ENCODE results near the gene PLEKHG4.

PLEKHG4 gene

GRCh38 chr16:67294171-67294757, 14.9 kb downstream of the PLEKHG4 start:
- no peak for DNase-seq

DNA sequence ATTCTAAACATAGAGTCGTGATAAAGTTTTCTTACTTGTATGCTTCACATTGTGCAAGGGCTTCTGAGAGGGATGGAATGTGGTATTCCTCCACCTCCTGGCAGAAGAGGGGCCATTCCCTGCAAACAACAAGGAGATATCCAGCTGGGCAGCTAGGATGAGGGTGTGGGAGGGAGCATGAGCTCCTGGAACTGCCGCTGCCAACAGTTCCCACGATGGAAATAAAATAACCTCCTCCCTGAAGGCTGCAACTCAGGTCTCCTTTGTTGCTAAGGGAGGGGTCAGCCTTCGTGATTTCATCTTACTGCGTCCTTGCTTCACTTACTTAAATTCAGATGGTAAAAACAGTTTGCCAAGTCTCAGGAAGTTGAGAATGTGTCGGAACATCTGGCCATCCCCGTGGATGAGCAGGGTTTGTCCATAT, 15.6 kb downstream of the PLEKHG4 start:
- DNase-seq = no peak

GRCh38 chr16:67296420-67296819, 17.1 kb downstream of the PLEKHG4 start:
- no peak for DNase-seq

GRCh38 chr16:67298277-67298676, 18.9 kb downstream of the PLEKHG4 start:
- DNase-seq = no peak

- DNase-seq = no peak
Observed at GRCh38 chr16:67299269-67299668, 19.9 kb downstream of the PLEKHG4 start.

- DNase-seq = no peak
Observed at GRCh38 chr16:67301080-67301782, 21.9 kb downstream of the PLEKHG4 start.

DNA sequence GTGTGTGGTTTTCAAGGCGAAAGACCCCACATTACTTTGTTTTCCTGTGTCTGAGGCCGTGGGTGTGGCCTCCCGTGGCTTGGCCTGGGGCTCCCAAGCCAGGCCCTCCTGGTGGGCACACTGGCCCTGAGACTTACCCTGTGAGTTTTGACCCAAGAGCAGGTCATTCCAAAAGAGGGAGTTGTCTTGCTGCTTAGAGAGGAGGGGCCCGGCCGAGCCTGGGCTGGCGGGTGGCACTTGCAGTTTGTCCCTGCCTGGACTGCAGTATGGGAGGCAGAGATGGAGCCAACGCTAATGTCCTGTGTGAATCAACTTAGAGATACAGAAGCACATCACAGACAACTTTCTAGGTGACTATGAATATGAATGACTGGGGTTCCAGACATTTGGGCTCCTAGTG, 22.7 kb downstream of the PLEKHG4 start:
- DNase-seq = no peak

DNA sequence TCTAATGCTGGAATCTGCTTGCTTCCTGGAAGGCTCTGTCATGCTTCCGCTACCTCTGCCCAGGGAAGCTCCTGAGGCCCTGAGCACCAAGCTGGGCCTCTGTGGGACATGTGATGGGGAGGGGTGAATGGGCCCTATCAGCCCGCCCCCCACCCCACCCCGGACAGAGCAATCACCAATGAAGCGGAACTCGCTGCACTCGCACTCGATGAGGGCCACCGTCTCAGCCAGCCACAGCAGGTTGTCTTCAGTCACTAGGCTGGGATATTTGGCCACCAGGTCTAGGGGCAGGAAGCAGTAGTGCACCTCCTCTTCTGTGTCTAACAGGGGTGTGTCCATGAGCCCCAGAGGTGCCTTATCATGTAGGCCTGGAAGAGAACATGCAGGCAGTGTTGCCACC, 23.6 kb downstream of the PLEKHG4 start:
- no peak for DNase-seq

- DNase-seq = no peak
Observed at GRCh38 chr16:67304020-67304419, 24.7 kb downstream of the PLEKHG4 start.

GRCh38 chr16:67305216-67306071, 26.1 kb downstream of the PLEKHG4 start:
- no peak for DNase-seq

- no peak for DNase-seq
Observed at GRCh38 chr16:67310561-67310960, 31.2 kb downstream of the PLEKHG4 start.

DNA sequence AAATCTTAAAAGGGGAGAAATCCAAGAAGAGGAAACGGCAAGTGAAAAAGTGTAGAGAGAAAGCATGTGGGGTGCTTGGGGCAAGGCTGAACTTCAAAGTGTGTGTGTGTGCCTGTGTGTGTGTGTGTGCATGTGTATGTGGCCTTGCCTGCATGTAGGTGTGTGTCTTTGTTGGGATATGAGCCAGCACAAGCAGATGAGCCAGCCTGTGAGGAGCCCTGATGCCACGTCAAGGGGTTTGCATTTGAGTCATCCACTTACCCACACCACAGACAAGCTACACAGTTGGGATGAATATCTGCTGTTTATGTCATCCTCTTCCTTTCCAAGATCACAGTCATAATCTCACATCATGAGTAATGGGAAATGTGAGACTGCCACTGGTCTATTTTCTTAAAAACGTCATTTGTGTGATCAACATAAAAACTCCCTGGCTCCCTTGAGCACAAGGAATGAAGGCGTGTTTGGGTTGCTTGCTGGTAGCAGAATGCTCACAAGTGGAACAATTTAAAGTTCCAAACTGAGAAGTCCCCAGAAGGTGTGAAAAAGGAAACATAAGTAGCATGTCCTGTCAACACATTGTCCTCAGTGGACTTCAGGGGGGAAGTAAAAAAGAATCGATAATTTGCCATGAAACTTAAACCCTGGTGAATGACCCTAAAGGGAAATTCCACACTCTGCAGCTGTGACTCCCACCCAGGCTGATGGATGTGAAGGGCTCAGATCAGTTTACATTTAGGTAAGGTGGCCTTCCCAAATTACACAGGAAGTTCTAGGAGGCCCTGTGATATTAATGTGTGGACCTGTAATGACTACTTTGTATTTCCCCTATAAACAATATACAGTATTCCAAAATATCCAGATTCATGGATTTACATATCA, 32.5 kb downstream of the PLEKHG4 start:
- DNase-seq = no peak

- no peak for DNase-seq
Observed at GRCh38 chr16:67312719-67313118, 33.4 kb downstream of the PLEKHG4 start.

DNA sequence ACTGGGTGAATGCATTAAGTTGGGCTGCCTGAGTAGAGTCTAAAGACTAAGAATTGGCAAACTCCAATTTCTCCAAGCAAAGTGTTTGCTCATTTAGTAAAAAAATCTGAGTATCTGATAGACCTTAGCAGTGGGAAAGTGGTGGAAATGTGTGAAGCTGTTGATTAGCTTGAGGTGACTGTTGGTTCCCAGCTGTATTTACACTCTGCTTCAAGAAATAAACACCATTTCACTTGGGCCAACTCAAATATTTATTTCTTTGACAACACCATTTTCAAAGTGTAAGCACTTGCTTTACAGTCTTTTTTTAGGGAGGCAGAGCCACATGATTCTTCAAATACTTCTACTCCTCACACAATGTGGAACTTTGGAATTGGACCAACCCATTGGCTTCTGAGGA, 38.5 kb downstream of the PLEKHG4 start:
- no peak for DNase-seq

- no peak for DNase-seq
Observed at GRCh38 chr16:67326115-67326471, 46.8 kb downstream of the PLEKHG4 start.

DNA sequence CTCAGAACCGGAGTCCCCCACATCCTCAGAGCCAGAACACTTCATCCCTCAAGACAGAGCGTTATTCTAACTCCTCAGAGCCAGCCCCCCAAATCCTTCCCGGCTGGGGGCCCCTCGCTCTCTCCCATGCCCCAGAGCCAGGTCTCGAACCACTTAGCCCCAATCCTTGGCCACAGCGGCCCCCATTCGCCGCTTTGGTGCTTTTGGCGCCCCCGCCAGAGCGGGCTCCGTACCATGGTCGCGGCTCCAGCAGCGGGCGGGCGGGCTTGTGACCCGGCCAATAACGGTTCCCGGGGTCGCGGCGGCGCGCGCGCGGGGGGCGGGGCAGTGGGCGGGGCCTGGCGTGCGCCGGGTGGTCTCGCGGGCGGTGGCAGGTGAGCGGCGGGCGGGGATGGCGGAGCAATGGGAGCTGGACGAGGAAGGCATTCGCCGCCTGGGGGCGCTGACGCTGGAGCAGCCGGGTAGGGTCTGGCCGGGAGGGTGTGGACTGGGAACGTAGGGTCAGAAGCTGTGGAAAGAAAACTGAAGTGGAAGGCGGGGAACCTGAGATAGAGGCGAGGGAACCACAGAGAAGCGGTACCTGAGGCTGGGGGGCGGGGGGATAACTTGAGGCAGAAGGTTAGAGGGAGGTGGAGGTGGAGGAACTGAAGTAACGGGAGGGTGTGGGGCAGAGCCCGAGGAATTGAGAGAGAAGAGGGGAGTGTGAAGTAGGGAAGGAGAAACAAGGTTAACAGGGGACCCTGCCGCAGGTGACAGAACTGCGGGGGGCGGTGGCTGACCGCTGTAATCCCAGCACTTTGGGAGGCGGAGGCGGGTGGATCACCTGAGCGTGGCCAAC, 47.4 kb downstream of the PLEKHG4 start, which contains the start of the genes KCTD19 and LRRC36:
Gene KCTD19, minus strand, starts transcription at position 270 of the 838 bp plus-strand sequence. Its CDS starts 34 bp downstream, at position 236.
Gene LRRC36, plus strand, starts transcription at position 344 of the 838 bp plus-strand sequence. Its CDS starts 48 bp downstream, at position 392.
- DNase-seq = peak; percentile 83

DNA sequence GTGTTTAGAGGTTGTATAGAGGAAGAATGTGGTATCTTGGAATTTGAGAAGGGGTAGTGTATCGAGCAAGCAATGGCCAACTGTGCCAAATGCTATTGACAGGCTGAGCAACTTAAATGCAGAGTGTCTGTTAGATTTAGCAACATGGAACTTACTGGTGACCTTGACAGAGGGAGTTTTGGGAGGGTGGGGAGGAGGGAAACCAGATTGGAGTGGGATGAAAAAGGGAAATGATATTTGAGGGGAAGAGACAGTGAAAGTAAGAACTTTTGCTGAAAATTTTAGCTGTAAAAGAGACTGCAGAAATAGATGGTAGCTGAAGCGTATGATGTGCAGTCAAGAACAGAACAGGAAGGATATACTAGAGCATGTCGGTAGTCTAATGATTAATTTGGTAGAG, 48.4 kb downstream of the PLEKHG4 start:
- DNase-seq = no peak

DNA sequence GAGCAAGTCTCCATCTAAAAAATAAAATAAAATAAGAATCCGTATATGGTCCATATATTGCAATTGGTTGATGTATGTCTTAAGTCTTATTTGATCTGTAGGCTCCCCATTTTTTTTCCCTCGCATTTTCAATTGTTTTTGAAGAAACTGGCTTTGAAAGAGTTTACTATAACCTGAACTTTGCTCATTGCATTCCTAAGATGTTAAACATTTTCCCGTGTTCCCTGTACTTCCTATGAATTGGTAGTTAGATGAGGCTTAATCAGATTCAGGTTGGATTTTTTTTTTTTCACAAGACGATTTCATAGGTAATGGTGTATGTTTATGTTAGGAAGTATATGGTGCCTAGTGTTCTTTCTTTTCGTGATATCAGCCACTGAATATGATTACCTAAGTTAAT, 50.6 kb downstream of the PLEKHG4 start:
- no peak for DNase-seq

DNA sequence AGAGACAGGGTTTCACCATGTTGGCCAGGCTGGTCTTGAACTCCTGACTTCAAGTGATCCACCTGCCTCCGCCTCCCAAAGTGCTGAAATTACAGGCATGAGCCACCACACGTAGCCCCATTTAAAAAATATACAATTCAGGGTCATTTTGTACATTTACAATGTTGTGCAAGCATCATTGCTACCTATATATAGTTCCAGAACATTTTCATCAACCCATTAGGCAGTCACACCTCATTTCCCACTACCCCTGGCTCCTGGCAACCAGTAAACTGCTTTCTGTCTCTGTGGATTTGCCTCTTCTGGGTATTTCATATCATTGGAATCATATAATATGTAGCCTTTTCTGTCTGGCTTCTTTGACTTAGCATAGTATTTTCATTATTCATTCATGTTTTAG, 54.0 kb downstream of the PLEKHG4 start:
- no peak for DNase-seq

GRCh38 chr16:67336116-67336515, 56.8 kb downstream of the PLEKHG4 start:
- DNase-seq = no peak

GRCh38 chr16:67336648-67337047, 57.3 kb downstream of the PLEKHG4 start:
- DNase-seq = no peak
